GM21825 (cell line): ENCODE results near the gene KIAA1614.

Experiments
- ATAC-seq: cut with Tn5 transposase; IDR thresholded peaks from one replicate; pipeline ENCODE4 v1.9.1; 2021; ENCODE audit warnings: mild to moderate bottlenecking, moderate library complexity; ENCODE audit not compliant: unreplicated experiment

The KIAA1614 gene

DNA sequence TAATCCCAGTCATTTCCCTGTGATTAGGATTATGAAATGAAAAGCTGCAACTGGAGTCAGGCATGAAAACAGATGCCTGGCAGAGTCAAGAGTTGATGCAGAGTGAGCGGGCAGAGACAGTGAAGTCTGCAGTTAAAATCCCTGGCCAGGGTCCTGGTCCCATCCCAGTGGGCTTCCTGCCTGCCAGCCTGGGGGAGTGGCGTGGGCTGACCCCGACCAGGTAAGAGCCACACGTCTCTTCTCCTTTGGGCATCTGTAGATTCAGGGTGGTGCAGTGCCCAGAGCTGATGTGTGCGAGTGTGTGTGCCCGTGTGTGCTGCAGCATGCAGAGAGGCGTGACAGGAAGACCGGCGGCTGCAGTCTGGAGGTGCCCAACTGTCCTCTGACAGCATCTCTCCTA, 6.2 kb upstream of the KIAA1614 start:
- ATAC-seq, result no peak

DNA sequence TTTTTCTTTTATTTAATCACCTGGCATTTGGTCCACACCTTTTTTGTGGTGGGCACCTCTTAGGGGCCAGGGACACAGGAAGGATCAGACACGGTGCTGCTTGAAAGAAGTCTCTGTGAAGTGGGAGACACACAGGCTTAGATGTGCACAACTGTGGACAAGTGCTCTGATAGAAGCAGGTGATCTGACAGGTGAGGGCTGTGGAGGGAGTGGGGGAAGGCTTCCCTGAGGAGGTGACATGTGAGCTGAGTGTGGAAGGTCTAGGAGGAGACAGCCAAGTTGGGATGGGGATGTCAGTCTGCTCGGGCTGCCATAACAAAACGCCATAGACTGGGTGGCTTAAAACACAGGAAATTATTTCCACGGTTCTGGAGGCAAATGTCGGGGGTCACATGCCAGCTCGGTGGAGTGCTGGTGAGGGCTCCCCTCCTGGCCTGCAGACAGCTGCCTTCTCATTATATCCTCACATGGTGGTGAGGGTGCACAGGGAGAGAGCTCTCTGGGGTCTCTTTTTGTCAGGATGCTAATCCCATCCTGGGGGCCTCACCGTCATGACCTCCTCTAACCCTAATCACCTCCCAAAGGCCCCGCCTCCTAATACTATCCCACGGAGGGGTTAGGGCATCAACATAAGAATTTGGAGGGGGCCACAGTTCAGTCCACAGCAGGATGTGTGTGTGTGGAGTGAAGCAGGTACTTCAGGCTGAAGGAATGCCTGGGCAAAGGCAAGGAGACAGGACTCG, 5.2 kb upstream of the KIAA1614 start:
- no peak for ATAC-seq

DNA sequence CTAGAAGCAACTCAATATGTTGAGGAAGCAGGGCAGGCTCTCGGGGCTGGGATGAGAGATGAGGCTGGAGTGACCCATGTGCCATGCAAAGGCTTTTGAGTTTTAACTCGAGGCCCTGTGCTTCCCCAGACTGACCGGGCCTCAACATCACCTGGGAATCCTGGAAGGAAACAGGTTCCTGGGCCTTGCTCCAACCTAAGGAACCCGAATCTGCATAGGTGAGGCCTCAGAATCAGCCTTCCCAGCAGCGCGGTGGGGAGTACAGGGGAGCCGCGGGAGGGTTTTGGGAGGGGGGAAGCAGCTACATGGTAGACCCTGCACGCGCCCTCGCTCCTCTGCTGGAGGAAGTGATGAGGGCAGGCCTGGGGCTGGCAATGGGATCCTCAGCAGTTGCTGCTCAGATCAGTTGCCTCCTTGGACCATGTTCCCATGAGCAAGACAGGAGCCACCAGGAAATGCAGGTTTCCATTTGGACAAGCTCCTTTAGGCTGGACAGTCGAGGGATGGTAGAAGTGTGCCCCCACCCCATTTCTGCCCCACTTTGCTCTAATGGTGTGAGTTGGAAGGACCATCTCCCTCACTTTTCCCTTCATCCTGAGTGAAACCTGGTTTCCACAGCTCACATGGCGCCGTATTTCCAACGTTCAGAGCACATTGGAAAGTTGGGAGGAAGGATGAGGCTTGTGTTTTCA, 4.5 kb upstream of the KIAA1614 start:
- no peak for ATAC-seq

DNA sequence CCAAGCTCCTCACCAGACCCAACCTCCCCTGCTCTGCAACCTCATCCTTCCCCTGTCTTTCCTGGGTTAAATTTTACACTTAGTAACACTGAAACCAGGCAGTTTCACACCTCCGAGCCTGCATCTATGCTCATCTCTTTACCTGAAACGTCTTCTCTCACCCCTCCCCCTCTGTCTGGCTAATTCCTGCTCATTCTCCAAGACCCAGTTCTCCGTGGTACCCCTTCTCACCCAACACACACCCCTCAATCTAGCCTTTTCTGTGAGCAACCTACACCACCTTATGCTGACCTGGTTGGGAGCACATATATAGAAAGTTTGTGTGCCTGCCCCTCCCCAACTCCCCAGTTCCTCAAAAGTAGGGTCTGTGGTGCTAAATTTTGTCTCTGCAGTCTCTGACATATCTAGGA, 3.7 kb upstream of the KIAA1614 start:
- peak; percentile 31 for ATAC-seq

DNA sequence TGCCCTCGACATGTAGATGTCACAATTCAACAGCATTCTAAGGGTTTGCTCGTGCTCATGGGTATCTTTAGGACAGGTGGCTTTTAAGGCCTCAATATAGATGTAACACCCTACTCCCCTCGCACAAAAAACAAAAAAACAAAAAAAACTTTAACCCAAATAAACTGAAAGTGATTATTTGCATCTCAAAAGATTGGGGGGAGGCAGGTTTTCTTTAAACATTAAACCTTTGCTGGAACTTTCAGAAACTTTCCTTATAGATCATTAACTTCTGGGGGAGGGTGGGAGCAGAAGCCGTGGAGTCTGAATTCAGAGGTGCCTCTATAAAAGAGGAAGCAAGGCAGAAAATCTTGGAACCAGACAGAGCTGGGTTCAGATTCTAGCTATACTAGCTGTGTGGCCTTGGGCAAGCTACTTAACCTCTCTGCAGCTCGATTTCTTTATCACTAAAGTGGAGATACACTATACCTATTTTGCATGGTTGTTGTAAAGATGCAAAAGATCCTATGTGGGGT, 3.2 kb upstream of the KIAA1614 start:
- peak; percentile 54 for ATAC-seq

DNA sequence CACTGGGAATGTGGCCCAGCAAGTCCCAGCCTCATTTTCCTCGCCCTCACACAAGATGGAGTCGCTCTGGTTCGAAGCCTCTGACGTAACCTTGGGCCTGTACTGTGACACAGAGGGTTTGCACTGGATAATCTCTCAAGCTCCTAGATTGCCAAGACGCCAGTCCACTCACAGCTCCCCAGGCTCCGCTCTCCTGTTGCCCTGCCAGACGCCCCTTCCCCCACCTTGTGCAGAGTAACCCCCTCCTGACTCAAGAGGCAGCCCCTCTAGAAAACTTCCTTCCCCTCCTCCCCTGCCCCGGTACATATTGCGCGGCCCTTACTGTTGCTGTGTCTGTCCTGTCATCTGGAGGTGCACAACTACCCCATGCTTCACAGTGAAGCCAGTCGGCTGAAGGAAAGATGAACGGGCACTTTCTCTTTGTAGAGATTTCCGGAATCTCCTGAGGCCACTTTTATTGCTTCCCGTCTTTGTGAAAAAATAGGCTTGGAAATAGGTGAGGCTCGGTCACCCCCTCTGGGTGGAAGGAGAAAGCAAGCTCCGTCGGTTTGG, 981 bp upstream of the KIAA1614 start:
- ATAC-seq, result no peak

DNA sequence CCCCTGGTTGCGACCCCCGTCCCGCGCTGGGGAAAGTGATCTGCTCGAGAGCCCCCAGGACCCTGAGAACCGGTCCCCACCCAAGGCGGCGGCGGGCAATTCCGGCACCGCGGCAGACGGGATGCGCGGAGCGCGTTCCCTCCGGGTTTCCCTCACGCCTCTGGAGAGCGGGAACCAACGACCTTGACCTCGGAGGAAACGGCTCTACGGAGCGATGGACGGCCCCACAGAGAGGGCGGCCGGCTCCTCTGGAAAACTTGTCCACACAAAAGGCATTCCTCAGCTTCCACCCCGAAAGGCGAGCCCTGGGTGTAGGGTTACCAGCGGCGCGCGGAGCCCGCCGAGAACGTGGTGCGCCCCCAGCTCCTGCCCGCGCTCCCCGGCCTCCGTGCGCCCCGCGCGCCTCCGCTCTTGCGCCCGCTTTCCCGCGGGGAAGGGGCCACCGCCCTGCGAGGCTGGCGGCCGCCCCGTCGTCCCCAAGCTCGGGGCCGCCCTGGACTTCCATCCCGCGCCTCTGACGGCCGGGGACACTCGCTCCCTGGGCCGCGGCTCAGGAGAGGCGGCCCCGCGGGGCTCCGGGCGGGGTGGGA, 391 bp upstream of the KIAA1614 start:
- no peak for ATAC-seq

DNA sequence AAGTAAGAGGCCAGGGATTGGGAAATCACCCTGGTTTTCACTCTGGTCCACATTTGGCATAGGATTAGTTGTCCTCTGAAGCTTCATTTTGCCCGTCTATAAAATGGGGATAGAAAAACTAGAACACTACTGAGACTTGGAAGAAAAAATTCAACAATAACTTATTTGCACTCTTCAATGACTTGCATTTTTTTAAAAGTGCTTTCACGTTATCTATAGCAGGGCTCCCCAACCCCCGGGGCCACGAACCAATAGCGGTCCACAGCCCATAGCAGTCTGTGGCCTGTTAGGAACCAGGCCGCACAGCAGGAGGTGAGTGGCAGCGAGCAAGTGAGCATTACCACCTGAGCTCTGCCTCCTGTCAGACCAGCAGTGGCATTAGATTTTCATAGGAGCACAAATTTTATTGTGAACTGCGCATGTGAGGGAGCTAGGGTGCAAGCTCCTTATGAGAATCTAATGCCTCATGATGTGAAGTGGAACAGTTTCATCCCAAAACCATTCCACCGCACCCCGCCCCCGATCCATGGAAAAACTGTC, 2.8 kb downstream of the KIAA1614 start:
- ATAC-seq, result no peak

DNA sequence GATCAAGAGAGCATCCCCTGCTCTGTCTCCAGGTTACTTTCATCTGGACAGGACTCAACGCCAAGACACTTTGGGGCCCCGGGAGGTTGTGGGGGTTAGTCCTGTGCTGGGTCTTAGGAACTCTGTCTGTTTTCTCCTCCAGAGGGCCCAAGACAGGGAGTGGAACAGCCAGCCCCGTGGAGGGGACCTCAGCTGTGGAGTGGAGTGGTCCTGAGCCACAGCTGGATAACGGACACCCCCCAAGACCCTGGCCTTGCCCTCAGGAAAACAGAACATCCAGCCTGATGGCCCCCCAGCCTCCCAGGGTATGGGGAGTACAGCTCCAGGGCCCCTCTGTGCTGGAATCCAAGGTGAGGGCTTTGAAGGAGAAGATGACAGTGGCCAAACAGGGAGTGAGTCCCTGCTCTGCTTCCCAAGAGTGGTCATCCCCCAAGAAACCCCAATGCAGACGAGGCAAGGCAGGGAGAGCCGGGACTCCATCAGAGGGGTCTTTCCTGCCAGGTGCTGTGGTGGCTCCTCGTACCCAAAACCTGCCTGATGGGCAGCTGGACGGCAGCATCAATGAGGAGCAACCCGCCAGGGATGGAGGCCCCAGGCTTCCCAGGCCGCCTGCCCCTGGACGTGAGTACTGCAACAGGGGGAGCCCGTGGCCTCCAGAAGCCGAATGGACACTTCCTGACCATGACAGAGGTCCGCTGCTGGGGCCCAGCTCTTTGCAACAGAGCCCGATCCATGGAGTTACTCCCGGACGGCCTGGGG, 3.5 kb downstream of the KIAA1614 start:
- ATAC-seq, result no peak

DNA sequence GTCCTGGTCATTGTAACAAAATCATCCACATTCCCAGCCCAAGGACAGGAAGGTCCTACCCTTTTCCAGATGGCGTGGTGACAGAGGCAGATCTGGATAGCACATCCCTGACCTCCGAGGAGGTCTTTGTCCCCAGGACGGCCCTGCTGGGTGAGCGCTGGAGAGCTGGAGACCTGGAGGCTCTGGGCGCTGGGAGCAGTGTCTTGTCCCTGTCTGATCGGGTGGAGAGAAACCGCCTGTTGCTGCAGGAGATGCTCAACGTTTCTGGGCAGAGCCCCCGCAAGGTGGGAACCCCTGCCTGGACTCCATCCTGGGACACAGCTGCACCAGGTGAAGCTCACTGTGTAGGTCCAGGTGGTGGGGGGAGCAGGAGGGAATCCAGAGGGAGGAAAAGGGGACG, 4.1 kb downstream of the KIAA1614 start:
- no peak for ATAC-seq

DNA sequence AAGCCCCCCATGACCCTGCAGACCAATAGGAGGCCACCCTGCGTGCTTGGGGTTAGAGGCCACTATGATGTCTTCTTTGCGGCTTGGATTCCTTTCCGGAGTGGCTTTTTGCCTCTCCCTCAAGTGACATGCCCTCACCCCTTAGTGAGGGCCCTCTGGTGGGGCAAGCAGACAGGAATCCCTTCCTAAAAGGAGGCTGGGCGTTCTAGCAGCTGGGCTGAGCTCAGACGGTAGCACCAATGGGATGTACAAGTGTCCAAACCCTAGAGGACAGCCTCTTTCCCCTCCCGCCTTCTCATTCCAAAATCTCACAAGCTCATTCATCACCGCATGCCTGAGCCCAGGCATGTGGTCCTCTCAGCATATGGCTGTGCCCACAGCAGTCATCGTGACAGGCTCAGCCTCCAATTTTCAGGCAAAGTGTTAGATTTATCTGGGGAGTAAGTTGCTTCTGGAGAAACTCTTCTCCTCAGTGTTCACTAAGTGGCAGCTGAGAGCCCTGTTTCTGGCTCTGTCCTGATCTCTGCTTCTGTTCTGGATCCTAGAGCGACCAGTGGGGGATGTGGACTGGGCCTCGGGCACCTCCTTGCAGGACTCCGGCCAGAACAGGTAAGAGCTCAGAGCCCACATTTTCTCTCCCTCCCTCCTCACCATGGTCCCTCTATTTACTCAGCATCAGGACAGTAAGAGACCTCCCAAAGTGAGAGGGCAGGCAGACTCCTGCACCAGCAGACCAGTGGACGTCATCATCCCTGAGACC, 4.8 kb downstream of the KIAA1614 start:
- no peak for ATAC-seq

DNA sequence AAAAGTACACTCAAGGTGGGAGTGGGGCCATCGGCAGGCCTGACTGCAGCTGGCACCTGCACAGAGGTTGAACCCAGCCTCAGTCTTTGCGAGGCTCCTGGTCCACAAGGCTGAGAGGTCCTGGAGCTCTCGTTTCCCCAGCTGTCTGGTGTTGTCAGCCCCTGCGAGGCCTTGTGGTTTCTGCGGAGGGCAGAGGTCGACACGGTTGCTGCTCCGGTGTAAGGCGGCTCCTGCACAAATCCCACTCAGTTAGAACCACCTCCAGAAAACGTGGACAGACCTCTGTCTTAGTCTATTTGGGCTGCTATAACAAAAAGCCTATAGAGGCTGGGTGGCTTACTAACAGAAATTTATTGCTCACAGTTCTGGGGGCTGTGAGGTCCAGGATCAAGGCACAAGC, 5.8 kb downstream of the KIAA1614 start:
- no peak for ATAC-seq

DNA sequence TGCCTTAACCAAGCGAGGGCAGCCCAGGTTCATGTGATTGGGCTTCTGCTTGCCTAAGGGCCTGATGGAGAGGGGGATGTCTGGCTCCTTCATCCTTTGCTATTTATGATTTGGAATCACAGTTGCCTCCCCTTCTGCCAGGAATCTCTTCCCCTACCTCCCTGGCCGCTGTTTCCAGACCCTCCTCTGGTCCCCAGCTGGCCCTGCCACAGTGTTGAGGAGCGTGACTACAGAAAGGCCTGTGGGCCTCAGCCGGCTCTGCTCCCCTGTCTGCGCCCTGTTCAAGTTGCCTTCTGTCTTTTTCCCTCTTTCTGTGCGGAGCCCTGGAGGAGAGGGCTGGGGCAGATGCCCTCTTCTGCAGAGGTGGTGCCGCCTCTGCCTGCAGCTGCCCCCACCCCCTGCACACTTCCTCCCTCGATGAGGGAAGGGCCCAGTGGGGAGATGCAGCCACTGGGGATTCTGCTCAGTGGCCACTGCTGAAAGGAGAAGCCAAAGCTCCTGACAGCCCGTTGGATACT, 6.5 kb downstream of the KIAA1614 start:
- no peak for ATAC-seq

DNA sequence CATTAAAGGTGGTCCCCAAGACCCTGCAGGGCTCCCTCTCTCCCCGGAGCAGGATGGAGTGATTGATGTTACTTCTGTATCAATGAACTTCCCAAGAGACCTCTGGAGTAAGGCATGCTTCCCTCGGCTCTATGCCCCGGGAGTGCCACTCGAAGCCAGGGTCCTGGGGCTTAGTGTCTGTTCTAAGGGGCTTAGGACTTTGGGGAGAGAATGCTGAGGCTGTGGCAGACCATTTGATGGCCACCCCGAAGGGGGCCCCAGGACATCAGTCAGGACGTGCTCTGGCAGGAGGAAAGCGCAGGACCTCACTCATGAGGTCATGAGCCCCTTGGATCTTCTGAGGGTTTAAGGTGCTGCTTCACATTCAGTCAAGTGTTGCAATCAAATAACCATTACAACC, 7.5 kb downstream of the KIAA1614 start:
- no peak for ATAC-seq

DNA sequence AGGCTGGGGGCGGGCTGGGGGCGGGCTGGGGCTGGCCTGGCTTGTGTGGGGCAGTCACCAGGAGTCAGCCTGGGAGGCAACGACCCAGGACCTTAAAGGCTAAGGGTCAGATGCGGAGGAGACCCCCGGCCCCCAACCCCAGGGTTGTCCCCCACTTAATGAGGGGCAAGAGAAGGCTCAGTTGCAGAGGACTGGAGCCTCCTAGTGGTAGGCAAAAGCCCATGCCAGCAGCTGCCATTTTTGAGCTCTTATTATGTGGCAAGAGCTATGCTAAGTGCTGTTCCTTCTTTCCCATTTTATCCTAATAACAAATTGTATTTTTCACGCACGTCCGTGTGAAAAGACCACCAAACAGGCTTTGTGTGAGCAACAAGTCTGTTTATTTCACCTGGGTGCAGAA, 8.0 kb downstream of the KIAA1614 start:
- no peak for ATAC-seq

DNA sequence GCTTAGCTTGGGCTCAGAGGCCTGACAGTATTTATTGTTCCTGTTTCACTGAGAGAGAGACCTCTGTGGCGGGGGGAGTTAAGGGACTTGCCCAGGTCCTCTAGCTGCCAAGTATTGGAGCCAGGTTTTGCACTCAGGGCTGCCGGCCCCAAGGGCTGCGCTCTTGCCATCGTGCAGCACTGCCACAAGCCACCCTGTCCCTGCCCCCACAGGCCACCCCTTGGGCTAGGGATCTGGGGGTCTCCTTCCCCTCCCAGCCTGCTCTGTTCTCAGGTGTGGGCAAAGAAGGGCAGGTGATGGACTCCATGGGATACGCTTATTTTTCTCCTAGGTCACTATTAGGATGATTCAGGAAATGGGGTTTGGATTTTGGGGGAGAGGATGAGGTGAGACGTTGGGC, 8.7 kb downstream of the KIAA1614 start:
- no peak for ATAC-seq

DNA sequence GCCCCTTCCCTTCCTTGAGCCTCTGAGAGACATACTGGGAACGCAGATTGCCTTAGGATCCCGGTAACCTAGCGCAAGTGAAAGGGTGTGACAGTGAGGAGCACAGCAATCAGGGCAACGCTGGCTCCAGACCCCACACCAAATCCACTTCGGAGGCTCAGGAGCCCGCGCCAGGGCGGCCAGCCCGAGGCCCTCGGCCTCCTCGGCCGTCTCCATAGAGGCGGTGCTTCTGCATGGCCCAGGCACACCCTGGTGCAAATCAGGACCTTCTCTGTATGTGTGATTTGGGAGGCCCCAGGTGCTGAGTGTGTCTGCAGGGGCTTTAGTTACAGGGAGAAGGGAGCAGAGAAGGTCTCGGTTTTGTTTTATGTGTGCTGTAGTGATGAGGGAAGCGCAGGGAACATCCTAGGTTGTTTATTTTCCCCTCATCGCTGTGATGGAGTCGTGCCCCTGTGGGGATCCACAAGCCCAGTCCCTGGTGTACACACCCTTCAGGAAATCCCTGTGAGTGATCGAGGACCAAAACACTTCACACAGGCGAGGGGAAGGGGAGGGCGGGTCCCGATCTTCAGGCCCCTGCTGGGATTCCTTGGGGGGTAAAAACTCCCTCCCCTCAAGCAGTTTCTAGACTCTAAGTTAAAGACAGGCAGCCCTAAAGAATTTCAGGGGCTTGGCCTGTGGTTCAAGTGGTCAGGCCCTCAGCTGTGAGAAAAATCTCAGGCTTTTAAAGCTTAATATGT, 9.4 kb downstream of the KIAA1614 start:
- ATAC-seq, result no peak

DNA sequence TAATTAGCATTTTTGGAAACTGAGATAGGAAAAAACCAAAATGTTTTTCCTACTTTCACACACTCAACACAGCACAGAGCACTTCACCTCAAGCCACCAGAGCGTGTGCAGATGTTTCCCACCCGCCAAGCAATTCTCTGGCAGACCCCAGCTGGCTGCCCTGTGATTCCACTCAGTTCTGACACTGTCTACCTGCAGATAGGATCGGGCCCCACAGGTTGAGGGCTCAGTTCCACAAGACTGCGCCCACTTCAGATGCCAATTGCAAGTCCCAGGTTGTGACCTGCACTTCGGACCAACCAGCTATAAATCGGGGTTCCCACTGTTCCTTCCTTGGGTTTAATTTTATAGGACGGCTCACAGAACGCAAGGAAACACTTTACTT, 9.9 kb downstream of the KIAA1614 start:
- no peak for ATAC-seq
